ENCODE measurements around the gene PRKAG2. TPM values are rescaled to one million over a fixed set of nuclear protein-coding genes. Genes with fewer than 3 reads are reported as not detected.
"Not testable (repeated sequence)": the region's sequence is repeated elsewhere in the genome, so short reads cannot be mapped to it uniquely, and the experiment has no call there.

Gene PRKAG2
- polyA plus RNA-seq, 5 donors: 14.3 to 21.6 (median 17.3) TPM

DNA sequence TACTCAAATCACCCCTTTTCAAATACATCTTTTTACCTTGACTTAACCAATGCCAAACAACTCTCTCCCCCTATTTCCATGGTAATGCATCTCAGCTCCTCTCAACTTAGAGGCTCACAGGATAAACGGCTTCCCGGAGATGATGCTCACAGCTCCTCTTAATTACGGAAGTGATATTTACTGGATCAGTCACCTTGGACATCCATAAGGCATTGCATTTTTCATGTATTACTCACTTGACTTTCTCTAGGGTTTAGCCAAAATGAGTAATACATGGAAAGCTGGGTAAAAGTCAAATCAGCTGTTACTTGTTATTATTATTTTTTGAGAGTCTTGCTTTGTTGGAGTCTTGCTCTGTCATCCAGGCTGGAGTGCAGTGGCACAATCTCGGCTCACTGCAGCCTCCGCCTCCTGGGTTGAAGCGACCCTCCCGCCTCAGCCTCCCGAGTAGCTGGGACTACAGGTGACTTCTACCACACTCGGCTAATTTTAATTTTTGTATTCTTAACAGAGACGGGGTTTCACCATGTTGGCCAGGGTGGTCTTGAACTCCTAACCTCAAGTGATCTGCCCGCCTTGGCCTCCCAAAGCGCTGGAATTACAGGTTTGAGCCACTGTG, 283.9 kb downstream of the PRKAG2 start:
- DNase-seq: no peak

DNA sequence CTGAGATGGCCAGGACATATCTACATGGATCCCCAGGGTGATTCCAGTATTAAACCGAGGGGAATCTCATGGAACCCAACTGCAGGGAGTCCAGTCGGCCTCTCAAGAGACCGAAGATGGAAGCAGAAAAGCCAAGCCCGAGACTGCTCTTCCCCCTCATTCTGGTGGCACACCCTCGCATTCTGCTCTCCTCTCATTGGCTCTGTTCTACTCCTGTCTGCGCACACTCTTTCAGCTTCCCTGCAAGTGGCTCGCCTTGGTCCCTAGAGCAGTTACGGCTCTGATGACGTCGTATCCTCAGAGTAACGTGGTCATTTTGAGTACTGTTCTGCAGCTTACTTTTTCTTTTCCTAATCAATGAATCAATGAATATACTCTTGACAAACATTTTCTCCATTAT, 284.6 kb downstream of the PRKAG2 start:
- DNase-seq: no peak

DNA sequence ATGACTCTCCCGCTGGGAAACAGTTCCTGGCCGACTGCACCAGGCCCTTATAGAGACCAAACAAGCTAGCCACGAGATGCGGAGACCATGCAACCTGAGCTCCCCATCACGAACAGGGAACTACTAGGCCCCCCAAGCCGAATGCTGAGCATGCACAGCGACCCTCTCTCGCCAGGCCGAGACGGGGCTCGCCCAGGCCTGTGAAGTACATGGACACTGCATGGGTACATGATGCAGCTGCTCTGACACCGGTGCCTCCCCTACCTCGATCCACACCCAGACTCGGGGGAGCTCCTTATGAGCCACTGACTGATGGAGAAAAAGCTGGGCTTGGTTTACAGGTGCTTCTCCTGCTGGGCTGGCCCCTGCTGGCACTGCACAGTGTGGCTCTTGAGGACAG, 285.0 kb downstream of the PRKAG2 start:
- no peak for DNase-seq

DNA sequence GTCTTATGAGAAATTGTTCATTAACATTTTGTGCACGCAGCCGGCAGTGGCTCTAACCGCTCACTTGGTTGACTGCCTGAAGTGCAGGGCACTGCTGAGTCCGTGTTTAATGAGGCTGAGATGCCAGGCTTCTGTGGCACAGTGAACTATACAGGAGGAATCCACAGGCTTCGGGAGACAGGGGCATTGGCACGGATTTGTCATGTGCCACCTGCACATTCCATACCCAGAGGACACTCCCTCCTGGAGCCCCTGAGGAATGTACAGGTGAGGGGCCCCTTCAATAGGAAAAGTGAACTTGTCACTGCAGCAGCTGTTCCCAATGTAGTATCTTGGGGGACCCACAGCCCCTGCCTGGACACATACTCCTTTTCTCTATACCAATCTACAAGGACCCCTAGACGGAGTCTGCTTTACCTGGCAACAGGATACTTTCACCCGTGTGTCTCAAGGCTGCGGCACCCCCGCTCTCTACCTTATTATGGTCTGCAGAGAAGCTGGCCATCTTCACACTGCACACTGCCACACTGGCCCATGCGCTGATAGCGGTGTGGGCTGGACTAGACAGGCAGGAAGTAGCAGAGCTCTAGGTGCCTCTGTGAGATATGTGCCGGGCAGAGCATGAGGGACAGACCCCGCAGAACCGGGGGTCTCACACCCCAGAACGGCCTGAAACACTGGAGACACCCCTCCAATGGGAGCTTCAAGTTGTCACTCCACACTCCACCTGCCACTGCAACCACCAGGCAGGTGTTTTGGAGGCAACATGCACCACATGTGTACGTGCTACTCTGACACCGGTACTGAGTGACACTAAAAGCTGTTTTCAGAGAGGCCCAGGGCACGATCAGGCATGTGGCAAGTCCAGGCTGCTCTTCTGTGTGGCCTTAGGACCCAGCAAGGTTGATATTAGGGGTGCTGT, 285.8 kb downstream of the PRKAG2 start:
- no peak for DNase-seq

DNA sequence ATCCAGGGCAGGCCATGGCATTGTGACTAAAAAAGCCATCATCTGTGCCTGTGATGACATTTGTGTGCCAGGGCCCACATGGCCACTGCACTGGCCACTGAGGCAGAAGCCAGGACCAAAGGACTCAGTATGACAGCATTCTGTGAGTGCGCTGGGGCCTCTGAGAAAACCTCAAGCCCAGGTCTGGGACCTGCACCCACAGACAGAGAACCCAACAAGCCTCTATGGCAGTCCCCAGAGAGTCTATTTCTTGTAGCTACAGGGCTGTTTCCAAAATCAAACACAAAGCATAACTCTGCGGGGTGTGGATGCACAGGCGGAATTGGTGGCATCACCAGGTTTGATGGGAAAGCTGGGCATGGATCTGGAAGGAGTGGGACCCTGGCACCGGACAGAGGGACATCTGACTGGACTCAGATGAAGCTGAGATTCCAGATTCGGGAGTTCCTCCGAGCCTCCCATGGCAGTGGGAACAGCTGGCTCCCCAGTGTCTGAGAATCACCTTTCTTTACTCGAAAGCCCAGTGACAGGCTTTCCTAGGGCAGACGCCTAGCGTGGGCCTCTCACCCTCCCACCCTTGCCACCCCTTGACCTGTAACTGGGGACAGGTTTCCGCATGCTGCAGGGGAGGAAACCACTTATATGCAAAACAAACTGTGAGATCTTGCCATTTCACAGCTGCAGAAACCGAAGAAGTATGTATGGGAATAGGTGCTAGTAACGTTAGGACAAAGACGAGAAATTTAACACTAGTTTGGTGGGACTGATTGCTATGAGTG, 286.7 kb downstream of the PRKAG2 start:
- DNase-seq: no peak

DNA sequence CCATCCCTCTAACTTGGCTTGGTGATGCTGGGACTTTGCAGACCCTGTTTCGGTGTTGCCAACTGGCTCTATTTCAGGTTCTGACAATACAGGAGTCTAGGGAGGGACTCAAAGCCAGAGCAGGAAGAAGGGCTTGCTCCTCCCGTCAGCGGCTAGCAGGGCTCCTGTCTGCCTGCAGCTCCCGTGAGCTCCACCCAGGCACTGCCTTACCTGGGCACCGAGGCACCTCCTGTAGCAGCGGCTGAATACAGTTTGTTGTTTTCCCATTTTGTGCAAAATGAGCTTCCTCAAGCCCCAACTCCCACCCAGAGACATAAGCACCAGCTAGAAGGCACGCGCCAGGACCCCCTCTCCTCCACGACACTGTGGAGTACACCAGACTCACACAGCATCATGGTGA, 287.9 kb downstream of the PRKAG2 start:
- no peak for DNase-seq

- DNase-seq: no peak
Observed at GRCh38 chr7:151586531-151587260, 290.2 kb downstream of the PRKAG2 start.

DNA sequence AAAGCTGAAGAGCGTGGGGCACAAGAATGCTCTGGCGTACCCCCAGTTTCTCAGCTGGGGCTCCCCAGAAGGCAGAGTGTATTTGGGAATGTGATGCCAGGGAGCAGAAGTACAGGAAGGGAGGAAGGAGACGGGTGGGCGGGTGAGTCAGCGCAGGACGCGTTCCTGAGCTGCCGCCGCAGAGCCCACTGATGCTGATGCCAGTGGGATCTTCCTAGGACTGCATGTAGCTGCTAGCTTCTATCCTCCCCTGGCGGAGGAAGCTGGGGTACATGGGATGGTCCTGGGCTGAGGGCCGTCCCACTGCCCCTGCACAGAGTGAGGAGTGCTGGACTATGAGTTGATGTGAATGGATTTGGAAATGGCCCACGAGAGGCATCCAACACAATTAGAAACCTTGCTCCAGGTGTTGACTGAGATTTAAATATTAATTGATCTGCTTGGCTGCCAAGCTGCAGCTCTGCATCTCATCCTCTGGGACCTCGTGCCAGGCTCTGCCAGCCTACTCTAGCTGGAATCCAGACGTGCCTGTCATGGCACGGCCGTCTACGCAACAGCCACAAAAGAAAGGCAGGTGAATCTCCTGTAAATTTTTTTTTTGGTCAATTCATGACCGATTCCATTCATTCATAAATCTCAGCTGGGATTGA, 291.0 kb downstream of the PRKAG2 start:
- no peak for DNase-seq

DNA sequence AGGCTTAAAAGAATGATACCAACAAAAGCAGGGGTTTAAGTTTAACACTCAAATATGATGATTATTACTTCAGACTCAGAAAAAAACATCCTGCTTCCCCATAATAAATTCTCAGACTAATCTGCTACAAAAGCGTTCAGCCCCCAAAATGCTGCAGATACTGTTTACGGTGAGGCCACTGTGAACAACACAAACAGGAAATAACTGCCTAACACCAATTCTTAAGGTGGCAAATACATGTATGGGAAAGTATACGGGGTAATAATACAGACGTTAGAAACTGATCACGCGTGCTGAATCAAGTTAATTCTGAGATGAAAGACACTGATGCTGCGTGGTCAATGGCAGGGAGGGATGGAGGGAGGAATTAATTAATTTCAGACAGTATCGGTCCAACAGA, 295.2 kb downstream of the PRKAG2 start:
- no peak for DNase-seq

DNA sequence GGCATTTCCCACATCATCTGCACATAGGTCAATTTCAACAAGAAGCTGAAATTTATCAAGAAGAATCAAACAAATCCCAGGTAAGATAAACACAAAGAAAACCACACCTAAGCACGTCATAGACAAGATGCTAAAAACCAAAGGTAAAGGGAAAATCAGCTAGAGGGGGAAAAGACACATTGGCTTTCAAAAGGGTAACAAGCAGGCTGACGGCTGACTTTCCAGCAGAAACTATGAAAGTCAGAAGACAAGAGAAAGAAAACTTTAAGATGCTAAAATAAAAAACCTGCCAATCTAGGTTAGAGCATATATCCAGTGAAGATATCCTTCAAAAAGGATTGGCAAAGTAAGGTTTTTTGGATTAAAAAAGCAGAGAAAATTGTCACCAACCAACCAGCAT, 297.3 kb downstream of the PRKAG2 start:
- DNase-seq: no peak

DNA sequence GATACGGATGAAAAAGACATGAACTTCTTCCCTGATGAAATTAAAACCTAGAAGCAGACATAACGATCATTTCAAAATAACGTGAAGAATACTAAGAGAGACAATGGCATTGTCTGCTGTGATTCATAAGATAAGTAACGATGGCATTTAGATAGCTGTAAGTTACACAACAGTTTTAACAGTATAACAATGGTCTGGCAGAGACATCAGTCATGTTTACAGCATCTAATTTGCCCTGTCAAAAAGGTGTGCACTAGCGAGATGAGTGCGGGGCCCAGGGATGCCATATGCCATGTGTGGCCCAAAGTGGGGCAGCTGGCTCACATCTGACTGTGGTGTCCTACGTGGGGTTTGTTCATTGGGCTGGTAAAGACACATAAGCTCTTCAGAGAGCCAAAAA, 301.5 kb downstream of the PRKAG2 start:
- no peak for DNase-seq

- DNase-seq: not testable (repeated sequence)
Observed at GRCh38 chr7:151573046-151573445, 303.9 kb downstream of the PRKAG2 start.

DNA sequence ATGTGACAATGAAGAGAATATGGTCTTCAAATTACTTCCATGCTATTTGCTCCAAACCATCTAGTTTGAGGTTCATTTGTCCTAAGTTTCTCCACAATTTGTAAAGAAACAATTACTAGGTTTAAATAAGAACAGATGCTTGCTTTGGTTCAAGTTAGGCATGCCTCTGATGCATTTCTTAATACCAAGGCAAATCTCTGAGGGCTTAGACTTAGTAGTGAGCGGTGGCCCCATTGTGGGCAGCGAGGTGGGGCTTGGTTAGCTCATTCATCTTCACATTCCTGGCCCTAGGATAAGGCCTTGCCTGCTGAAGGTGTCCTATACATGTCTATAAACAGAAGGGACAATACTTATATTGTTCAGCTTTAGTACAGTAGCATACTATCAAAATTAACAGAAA, 304.8 kb downstream of the PRKAG2 start:
- no peak for DNase-seq

DNA sequence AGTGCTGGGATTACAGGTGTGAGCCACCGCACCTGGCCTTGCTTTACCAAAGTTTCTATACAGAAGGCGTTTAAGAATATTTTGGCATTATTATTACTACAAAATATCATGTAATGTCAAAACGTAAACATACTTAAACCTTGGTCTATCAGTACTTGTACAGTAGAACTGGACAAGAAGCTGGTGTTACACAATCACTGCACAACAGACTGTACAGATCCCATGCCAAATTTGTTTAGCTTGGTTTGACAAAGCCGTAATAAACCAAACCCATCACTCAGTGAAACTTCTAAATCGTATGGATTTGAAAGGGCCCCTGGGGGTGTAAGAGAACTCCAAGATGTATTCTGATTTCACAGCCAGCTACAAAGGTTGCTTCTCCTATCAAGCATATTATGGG, 305.4 kb downstream of the PRKAG2 start:
- no peak for DNase-seq

DNA sequence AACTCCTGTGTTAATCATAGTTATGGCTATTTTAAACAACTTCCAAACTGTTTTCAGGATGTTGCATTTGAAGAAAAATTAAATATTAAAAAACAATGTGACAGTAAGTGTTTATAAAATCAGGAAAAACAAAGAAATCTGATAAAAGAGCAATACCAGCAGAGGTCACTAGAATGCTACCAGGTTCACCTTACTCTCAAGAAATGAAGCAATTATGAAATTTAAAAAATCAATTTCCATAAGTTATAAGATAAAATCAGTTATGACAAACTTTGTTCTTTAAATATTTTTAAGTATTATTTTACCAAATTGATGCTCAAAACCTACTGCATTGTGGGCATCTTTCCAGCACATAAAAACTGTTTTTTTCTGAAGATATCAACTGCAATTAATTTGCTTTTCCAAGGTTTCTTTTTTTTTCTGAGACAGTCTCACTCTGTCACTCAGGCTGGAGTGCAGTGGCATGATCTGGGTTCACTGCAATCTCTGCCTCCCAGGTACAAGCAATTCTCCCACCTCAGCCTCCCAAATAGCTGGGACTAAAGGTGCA, 306.5 kb downstream of the PRKAG2 start:
- no peak for DNase-seq

DNA sequence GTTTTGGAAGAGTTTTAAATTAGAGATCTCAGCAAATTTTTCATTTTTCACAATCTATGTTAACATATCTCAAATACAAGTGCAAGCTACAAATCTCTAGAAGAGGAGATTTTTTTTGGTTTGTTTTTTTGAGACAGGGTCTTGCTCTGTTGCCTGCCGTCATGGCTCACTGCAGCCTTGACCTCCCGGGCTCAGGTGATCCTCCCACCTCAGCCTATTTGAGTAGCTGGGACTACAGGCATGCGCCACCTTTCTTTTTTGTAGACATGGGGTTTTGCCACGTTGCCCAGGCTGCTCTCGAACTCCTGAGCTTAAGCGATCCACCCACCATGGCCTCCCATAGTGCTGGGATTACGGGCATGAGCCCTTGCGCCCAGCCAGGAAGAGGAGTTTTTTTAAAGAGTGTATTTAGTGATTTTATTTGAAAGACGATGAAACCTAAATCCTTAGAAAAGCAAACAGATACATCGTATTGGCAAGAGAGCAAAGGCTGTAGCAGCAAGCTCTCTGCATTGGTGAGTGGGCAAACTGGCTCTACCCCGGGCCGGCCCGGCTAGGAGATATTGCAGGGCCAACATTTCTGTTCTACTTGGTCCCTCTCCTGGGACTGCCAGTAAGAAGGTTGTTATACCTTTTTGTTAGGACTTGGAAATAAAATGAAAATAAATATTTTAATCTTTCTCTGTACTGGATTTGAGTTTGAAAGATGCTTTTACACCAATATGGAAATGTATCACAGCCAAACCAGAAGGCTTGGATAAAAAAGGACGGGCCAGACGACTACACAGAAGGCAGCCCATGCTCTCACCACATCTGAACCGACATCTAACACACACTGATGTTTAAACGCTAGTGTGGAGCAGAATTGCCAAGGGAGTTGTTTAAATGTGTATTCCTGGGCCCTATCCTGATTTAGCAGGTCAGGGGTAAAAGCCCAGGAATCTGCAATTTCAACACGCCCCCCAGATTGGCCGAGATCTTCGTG, 307.7 kb downstream of the PRKAG2 start:
- DNase-seq: no peak

DNA sequence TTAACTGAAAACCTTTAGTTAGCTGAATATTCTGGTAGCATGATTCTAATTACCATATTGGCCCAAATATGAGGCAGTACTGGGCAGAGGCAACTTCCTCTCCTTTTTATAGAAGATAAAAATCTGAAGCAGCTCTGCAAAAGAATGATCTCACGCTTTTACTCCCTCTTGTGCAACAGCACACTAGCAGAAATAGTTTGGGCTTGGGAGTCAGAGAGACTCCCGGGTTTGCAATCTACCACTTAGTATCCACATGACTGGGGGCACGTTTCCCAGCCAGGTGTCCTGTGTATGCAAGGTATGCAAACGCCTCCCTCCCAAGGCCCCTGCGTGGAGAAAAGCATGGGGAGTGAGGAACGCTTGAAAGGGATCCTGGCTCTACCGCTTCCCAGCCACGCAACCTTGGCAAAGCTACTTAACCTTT, 310.0 kb downstream of the PRKAG2 start:
- peak in 1 of 2 donors; percentile 27 for DNase-seq

- DNase-seq: no peak
Observed at GRCh38 chr7:151565541-151565940, 311.4 kb downstream of the PRKAG2 start.

DNA sequence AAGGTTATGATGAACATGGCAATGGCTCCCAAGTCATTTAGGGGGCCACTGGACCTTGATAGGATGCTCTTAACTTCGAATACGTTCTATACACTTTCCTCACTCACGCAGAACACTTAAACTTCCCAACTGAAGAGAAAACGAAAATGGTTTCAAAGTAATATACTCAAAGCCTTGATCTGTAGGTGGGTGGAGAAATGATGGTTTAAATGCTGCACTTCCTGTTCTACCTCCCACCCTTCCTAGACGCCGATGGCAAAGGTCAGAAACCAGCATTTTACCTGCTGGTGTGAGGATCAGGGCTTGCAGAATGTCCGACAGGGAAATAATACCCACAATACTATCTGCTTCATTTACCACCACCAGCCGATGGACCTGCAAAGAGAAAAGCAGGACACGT, 316.7 kb downstream of the PRKAG2 start:
- DNase-seq: no peak
